ENCODE measurements around the gene ZNF777. TPM values are rescaled to one million over a fixed set of nuclear protein-coding genes. Genes with fewer than 3 reads are reported as not detected.

ZNF777 gene
- total RNA-seq, 1 experiment from 2014 or later: 8.2 TPM

DNA sequence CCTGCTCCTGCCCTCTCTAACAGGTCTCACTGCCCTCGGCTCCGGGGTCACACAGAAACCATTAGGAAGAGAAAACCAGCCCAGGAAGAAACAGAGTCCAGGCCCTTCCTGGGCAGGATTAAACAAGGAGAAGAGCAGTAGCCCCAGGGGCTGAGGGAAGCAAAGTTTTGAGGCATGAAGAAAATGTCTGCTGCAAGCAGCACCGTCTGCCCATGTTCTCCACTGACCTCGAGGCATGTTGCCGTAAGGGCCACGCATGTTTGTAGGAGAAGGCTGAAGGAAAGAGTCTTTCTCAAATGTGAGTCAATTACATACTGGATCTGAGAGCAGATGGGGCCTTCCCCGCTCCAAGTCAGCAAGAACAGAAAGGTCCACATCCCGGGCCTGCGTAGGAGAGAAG, 32.5 kb upstream of the ZNF777 start:
- H3K4me3 ChIP-seq: no peak overlapping the region
- H3K4me1 ChIP-seq: no peaks in the 10 kb centered on the region; the same call in 1 of the 2 replicates
- no peak overlapping the region for H3K27ac ChIP-seq
- no peaks in the 10 kb centered on the region for H3K9me3 ChIP-seq (replicated peaks)
- no peak for DNase-seq
- peaks cover 23% of the 10 kb centered on the region for H3K36me3 ChIP-seq
- H3K27me3 ChIP-seq: no peaks in the 10 kb centered on the region

- H3K36me3 ChIP-seq: peaks cover 45% of the 10 kb centered on the region
- H3K4me3 ChIP-seq: no peak overlapping the region
- DNase-seq: no peak
- no peak overlapping the region for H3K27ac ChIP-seq
- no peaks in the 10 kb centered on the region for H3K4me1 ChIP-seq
- no peaks in the 10 kb centered on the region for H3K27me3 ChIP-seq
- H3K9me3 ChIP-seq (replicated peaks): no peaks in the 10 kb centered on the region
Measured at GRCh38 chr7:149490083-149490760, 29.4 kb upstream of the ZNF777 start.

- Histone ChIP-seq H3K9me3 (replicated peaks) (no peaks in the 10 kb centered on the region), H3K4me3 (no peak overlapping the region), H3K36me3 (peaks cover 45% of the 10 kb centered on the region), H3K4me1 (no peaks in the 10 kb centered on the region), H3K27ac (no peak overlapping the region), H3K27me3 (no peaks in the 10 kb centered on the region)
- no peak for DNase-seq
Measured at GRCh38 chr7:149489391-149490024, 28.6 kb upstream of the ZNF777 start.

DNA sequence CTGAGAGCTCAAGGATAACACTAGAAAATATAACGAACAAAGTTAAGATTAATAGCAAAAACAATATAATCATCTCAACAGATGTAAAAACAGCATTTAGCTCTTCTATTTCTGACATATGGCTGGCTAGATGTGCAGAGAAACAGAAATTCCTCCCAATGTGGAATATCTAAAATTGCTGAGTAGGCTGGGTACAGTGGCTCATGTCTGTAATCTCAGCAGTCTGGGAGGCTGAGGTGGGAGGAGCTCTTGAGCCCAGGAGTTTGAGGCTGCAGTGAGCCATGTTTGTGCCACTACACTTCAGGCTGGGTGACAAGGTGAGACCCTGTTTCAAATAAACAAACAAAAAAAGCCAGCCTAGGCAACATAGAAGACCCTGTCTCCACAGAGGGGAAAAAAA, 18.7 kb upstream of the ZNF777 start:
- H3K27me3 ChIP-seq: no peaks in the 10 kb centered on the region
- DNase-seq: no peak
- peaks cover 48% of the 10 kb centered on the region for H3K36me3 ChIP-seq
- H3K9me3 ChIP-seq (replicated peaks): peaks cover 7% of the 10 kb centered on the region; the same call in 1 of the 2 replicates
- no peak overlapping the region for H3K4me3 ChIP-seq
- no peaks in the 10 kb centered on the region for H3K4me1 ChIP-seq
- H3K27ac ChIP-seq: no peak overlapping the region

- peaks cover 49% of the 10 kb centered on the region for H3K36me3 ChIP-seq
- H3K9me3 ChIP-seq (replicated peaks): peaks cover 7% of the 10 kb centered on the region; the same call in 1 of the 2 replicates
- DNase-seq: no peak
- no peaks in the 10 kb centered on the region for H3K4me1 ChIP-seq
- H3K4me3 ChIP-seq: no peak overlapping the region
- no peaks in the 10 kb centered on the region for H3K27me3 ChIP-seq
- H3K27ac ChIP-seq: no peak overlapping the region
Measured at GRCh38 chr7:149478754-149479153, 17.9 kb upstream of the ZNF777 start.

DNA sequence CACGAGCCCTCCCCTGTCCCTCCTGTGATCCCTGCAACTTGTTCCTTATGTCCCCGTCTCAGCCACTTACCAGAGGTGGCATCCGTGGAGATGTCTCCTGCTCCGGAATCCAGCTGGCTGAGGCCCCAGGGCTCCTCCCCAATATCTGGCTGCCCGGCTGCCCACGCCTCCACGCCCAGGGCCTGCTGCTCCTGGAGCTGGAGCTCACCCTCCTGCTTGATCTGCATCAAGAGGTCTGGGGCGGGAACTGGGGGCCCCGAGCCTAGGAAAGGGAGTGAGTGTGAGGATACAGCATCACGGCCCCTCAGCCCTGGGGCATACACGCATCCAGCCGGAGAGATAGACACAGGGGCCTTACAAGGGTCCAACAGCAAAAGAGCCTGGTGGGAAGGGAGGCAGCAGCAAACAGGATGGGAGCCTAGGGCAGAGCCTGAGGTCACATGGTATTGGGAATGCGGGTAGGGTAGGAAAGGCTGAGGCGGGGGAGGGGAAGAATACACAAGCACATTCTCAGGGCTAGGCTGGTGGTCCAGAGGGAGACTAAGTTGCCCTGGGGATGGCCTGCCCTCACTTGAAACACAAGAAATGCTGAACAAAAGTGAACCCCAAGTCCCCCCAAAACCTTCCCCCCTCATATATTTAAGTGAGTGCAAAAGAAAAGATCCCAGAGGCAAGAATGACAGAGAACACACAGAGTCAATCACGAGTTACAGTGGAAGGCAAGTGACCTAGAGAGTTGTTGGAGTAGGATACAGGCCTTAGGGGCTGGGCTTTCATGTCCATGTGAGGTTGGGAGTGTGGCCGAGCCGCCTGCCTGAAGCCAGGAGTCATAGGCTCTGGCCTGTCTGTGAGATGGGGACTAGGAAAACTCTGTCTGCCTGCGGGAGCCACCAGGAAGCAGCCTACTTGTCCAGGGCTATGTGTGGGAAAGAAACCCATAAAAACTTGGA, 16.9 kb upstream of the ZNF777 start:
- Histone ChIP-seq H3K36me3 (peaks cover 51% of the 10 kb centered on the region), H3K4me1 (no peaks in the 10 kb centered on the region)
- DNase-seq: no peak

GRCh38 chr7:149476791-149477190, 15.9 kb upstream of the ZNF777 start:
- Histone ChIP-seq H3K9me3 (replicated peaks) (peaks cover 7% of the 10 kb centered on the region; the same call in 1 of the 2 replicates), H3K27ac (no peak overlapping the region), H3K27me3 (no peaks in the 10 kb centered on the region), H3K4me3 (no peak overlapping the region), H3K4me1 (no peaks in the 10 kb centered on the region), H3K36me3 (peaks cover 49% of the 10 kb centered on the region)
- no peak for DNase-seq

More for the DNA sequence above, 16.9 kb upstream of the ZNF777 start:
- Histone ChIP-seq H3K27ac (no peak overlapping the region), H3K27me3 (no peaks in the 10 kb centered on the region), H3K9me3 (replicated peaks) (peaks cover 7% of the 10 kb centered on the region; the same call in 1 of the 2 replicates), H3K4me3 (no peak overlapping the region)

GRCh38 chr7:149475121-149476045, 14.5 kb upstream of the ZNF777 start:
- Histone ChIP-seq H3K27me3 (no peaks in the 10 kb centered on the region), H3K36me3 (peaks cover 49% of the 10 kb centered on the region), H3K9me3 (replicated peaks) (peaks cover 7% of the 10 kb centered on the region; the same call in 1 of the 2 replicates), H3K4me3 (no peak overlapping the region), H3K27ac (no peak overlapping the region), H3K4me1 (no peaks in the 10 kb centered on the region)
- DNase-seq: no peak

- no peak for DNase-seq
- no peak overlapping the region for H3K4me3 ChIP-seq
- peaks cover 7% of the 10 kb centered on the region; the same call in 1 of the 2 replicates for H3K9me3 ChIP-seq (replicated peaks)
- H3K27me3 ChIP-seq: no peaks in the 10 kb centered on the region
- H3K36me3 ChIP-seq: peaks cover 43% of the 10 kb centered on the region
- H3K4me1 ChIP-seq: no peaks in the 10 kb centered on the region
- H3K27ac ChIP-seq: no peak overlapping the region
Measured at GRCh38 chr7:149474309-149475120, 13.7 kb upstream of the ZNF777 start.

DNA sequence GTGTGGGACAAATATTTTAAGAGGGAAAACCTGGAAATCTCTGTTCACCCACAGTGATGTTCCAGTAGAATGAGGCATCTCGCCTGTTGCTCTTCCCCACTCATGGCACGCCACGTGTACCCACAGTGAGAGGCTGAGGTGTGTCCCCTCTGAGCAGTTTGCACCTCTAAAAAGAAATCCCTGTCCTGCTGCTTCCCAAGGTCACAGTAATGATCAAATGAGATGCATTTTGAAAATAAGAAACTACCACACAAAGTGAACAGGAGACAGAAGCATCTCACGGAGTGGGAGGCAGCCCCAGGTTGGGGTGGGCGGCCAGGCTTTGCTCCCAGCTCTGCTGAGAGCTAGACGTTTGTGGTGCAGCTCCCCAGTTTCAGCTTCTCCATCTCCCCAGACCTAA, 12.4 kb upstream of the ZNF777 start:
- Histone ChIP-seq H3K9me3 (replicated peaks) (peaks cover 3% of the 10 kb centered on the region; the same call in 1 of the 2 replicates), H3K4me3 (no peak overlapping the region), H3K4me1 (no peaks in the 10 kb centered on the region), H3K27ac (no peak overlapping the region), H3K36me3 (peaks cover 36% of the 10 kb centered on the region), H3K27me3 (no peaks in the 10 kb centered on the region)
- no peak for DNase-seq

DNA sequence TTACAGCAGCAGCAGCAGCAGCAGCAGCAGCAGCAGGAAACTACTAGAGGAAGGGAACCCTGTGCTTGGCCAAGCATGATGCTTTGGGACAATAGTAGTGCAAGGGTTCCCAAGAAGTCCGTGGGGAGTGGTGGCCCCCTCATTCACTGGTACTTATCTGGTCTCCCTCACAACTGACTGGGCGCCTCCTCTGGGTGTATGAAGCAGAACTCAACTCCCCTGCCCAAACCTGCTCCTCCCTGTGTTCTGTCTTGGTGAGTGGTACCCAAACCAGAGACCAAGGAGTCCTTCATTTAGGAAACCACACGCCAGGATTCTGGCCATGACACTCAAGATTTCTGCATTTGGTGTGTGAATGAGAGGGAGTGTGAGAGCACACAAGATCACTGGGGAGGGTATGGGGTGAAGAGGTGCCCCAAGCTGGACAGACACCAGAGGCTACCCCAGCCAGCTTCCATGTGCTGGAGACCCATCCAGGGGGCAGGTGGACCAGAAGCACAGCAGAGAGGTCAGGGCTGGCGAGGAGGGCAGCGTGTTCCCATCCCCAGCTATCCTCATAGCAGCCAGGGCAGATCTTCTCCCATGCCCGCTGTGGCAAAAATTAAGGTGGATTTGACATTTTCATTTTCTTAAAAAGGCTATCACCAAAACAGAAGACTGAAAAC, 10.6 kb upstream of the ZNF777 start:
- H3K4me1 ChIP-seq: no peaks in the 10 kb centered on the region
- DNase-seq: no peak
- H3K36me3 ChIP-seq: peaks cover 26% of the 10 kb centered on the region
- H3K27ac ChIP-seq: no peak overlapping the region
- peaks cover 3% of the 10 kb centered on the region; the same call in 1 of the 2 replicates for H3K9me3 ChIP-seq (replicated peaks)
- H3K27me3 ChIP-seq: no peaks in the 10 kb centered on the region
- H3K4me3 ChIP-seq: no peak overlapping the region

DNA sequence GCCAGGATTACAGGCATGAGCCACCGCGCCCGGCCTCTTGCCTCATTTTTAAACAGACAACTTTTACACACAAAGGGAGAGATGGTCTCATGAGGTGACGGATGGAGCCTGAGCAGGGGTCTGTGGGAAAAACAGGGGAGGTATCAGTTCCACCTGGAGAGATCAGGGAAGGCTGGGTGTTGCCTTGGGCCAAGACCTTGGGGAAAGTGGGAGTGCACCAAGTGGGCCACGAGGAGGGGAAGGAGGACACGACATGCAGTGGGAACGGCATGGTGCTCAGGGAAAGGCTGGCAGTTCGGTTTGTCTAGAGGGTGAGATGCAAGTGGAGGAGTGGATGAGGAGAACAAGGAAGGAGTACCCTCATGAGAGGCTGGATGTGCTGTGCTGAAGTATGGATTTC, 8.9 kb upstream of the ZNF777 start:
- Histone ChIP-seq H3K27ac (no peak overlapping the region), H3K4me3 (no peak overlapping the region), H3K9me3 (replicated peaks) (no peaks in the 10 kb centered on the region), H3K4me1 (no peaks in the 10 kb centered on the region), H3K27me3 (no peaks in the 10 kb centered on the region), H3K36me3 (peaks cover 12% of the 10 kb centered on the region)
- DNase-seq: no peak

- Histone ChIP-seq H3K9me3 (replicated peaks) (no peaks in the 10 kb centered on the region), H3K27me3 (no peaks in the 10 kb centered on the region), H3K4me3 (no peak overlapping the region), H3K27ac (no peak overlapping the region), H3K36me3 (no peaks in the 10 kb centered on the region; the same call in 1 of the 2 replicates), H3K4me1 (no peaks in the 10 kb centered on the region)
- no peak for DNase-seq
Measured at GRCh38 chr7:149468208-149468607, 7.3 kb upstream of the ZNF777 start.
